HCT116 (cell line): ENCODE data around the gene PPIP5K2.

Source experiments
- CTCF ChIP-seq, 3 experiments: fragments of 200-600 bp in 1 of 3; sonication (generic) in 1 of 3; IDR thresholded peaks in 2 of 3; conservative IDR thresholded peaks in 1 of 3; 2 replicates each; pipeline ENCODE4 v1.5.1; 2012 to 2017; ENCODE audit warnings: low read depth in 2 of 3, low read length in 2 of 3, antibody characterized with exemption in 1 of 3, borderline replicate concordance in 1 of 3, control low read depth in 1 of 3, mild to moderate bottlenecking in 1 of 3, mixed read lengths in 1 of 3, mixed run types in 1 of 3, moderate library complexity in 1 of 3; ENCODE audit not compliant: insufficient read depth in 1 of 3
- EZH2 ChIP-seq: fragments of 200-600 bp; sonication (generic); IDR thresholded peaks from 2 replicates; pipeline ENCODE4 v1.6.1; 2017; ENCODE audit warnings: antibody characterized with exemption, mixed run types
- EZH2phosphoT487 ChIP-seq: fragments of 200-600 bp; IDR thresholded peaks from 2 replicates; pipeline ENCODE4 v1.6.1; 2018; ENCODE audit warnings: antibody characterized with exemption, borderline replicate concordance
- JUND ChIP-seq: IDR thresholded peaks from 2 replicates; pipeline ENCODE4 v1.6.1; 2012
- MAX ChIP-seq: IDR thresholded peaks from 2 replicates; pipeline ENCODE4 v1.6.1; 2012
- POLR2A ChIP-seq: IDR thresholded peaks from 2 replicates; pipeline ENCODE4 v1.7.0; 2011; ENCODE audit warnings: borderline replicate concordance; ENCODE audit not compliant: insufficient read depth, insufficient read length; ENCODE audit errors: extremely low read depth
- POLR2AphosphoS5 ChIP-seq: IDR thresholded peaks from 2 replicates; pipeline ENCODE4 v1.6.1; 2011; ENCODE audit warnings: mild to moderate bottlenecking, low read depth, low read length, moderate library complexity
- REST ChIP-seq: IDR thresholded peaks from 2 replicates; pipeline ENCODE4 v1.6.1; 2012; ENCODE audit warnings: low read depth
- SIN3A ChIP-seq: IDR thresholded peaks from 2 replicates; pipeline ENCODE4 v1.6.1; 2012; ENCODE audit warnings: low read depth
- SP1 ChIP-seq: IDR thresholded peaks from 2 replicates; pipeline ENCODE4 v1.6.1; 2012; ENCODE audit warnings: low read depth

GRCh38 chr5:103126557-103126956 is 6.5 kb downstream of the PPIP5K2 start:
- TF ChIP-seq CTCF (IDR thresholded peaks at IDR 0.05 in 2 of 3, conservative IDR thresholded peaks at IDR 0.05 in 1 of 3; ENCODE audit: borderline replicate concordance in 1 of 3, insufficient read depth in 1 of 3, low read depth in 2 of 3, low read length in 2 of 3) (no peak), JUND (no peak), POLR2A (no peak), POLR2AphosphoS5 (no peak), EZH2phosphoT487 (no peak), EZH2 (no peak), REST (no peak), SIN3A (no peak), MAX (no peak), SP1 (no peak)
